ENCODE measurements around the gene GRK3.

DNA sequence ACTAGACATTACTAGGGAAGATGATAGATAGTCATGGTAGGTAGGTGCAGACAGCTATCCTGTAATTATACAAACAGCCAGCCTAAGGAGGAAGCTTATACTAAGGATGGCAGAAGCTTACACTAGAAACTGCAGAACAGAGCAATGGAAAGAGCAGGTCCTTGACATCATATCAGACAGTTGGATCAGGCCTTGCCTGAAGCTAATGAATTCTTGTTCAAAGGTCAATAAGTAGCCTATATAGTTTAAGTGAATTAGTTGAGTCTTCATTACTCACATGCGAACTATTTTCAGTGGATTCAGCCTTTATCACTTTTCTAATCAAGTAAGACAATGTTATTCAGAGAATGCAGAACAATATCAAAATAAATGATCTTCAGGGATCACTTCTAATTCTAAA is 22.3 kb upstream of the GRK3 start:
- TF ChIP-seq, protein P1, sequence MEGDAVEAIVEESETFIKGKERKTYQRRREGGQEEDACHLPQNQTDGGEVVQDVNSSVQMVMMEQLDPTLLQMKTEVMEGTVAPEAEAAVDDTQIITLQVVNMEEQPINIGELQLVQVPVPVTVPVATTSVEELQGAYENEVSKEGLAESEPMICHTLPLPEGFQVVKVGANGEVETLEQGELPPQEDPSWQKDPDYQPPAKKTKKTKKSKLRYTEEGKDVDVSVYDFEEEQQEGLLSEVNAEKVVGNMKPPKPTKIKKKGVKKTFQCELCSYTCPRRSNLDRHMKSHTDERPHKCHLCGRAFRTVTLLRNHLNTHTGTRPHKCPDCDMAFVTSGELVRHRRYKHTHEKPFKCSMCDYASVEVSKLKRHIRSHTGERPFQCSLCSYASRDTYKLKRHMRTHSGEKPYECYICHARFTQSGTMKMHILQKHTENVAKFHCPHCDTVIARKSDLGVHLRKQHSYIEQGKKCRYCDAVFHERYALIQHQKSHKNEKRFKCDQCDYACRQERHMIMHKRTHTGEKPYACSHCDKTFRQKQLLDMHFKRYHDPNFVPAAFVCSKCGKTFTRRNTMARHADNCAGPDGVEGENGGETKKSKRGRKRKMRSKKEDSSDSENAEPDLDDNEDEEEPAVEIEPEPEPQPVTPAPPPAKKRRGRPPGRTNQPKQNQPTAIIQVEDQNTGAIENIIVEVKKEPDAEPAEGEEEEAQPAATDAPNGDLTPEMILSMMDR (IDR thresholded peaks at IDR 0.05): no peak
- TF ChIP-seq POLR2A (IDR thresholded peaks at IDR 0.05) (no peak), EP300 (IDR thresholded peaks at IDR 0.05) (no peak)
